ENCODE results near the gene ERC1.

DNA sequence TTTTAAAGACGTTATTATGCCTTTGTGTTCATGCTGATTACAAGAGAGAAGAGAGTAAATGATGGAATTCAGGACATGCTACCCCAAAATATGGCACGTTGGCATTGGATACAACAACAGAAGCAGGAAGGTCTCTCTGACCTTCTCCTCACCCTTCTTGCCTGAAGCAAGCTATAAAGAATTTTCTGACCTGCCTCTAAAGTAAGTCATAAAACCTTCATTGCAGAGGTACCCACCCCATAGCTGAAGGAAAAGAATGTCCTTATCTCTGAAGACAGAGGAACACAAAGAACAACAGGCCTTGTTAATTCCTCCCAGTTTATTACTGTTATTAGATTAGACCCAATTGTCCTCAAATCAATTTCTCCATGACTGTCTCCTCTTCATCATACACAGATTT lies 427.1 kb downstream of the ERC1 start:
- TF ChIP-seq, protein P1, sequence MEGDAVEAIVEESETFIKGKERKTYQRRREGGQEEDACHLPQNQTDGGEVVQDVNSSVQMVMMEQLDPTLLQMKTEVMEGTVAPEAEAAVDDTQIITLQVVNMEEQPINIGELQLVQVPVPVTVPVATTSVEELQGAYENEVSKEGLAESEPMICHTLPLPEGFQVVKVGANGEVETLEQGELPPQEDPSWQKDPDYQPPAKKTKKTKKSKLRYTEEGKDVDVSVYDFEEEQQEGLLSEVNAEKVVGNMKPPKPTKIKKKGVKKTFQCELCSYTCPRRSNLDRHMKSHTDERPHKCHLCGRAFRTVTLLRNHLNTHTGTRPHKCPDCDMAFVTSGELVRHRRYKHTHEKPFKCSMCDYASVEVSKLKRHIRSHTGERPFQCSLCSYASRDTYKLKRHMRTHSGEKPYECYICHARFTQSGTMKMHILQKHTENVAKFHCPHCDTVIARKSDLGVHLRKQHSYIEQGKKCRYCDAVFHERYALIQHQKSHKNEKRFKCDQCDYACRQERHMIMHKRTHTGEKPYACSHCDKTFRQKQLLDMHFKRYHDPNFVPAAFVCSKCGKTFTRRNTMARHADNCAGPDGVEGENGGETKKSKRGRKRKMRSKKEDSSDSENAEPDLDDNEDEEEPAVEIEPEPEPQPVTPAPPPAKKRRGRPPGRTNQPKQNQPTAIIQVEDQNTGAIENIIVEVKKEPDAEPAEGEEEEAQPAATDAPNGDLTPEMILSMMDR (IDR thresholded peaks at IDR 0.05): no peak
- TF ChIP-seq POLR2A (IDR thresholded peaks at IDR 0.05): no peak

All from uterus (tissue), 2 donors.